ENCODE data around the gene NPM3. TPM values are rescaled to one million over a fixed set of nuclear protein-coding genes. Genes with fewer than 3 reads are reported as not detected.

NPM3 gene
- total RNA-seq, 1 experiment from 2014 or later: 260 TPM

GRCh38 chr10:101784558-101784957 is 1.3 kb upstream of the NPM3 start:
- ChIA-PET POLR2A (interaction anchor here (0.6 to 3.0 kb wide), 2 partner anchors 11 to 33 kb away, joined by 4 to 14 read pairs; partner anchors contain the start of gene OGA), CTCF (interaction anchor here (1.3 to 11.0 kb wide), 4 partner anchors 34 to 570 kb away, joined by 3 to 370 read pairs (median 35); partner anchors contain the start of gene OGA)
- Mint-ChIP-seq H3K36me3 (peaks cover 24% of the 10 kb centered on the region), H3K27me3 (ENCODE audit: low read depth) (no peaks in the 10 kb centered on the region), H3K4me1 (peaks cover 42% of the 10 kb centered on the region), H3K27ac (peak overlapping the region; percentile 92), H3K4me3 (peak overlapping the region; percentile 100), H3K9me3 (no peaks in the 10 kb centered on the region)
- TF ChIP-seq GRHL2 (CRISPR knock-in tag; IDR thresholded peaks at IDR 0.05; ENCODE audit: insufficient replicate concordance, severe bottlenecking): no peak
- TF ChIP-seq OVOL2 (CRISPR knock-in tag; IDR thresholded peaks at IDR 0.05; ENCODE audit: borderline replicate concordance): no peak
- no peak for TF ChIP-seq PRRX2 (CRISPR knock-in tag; IDR thresholded peaks at IDR 0.05)
- TF ChIP-seq IRF2 (CRISPR knock-in tag; IDR thresholded peaks at IDR 0.05; ENCODE audit: borderline replicate concordance, low read depth): no peak
- TF ChIP-seq SP1 (CRISPR knock-in tag; conservative IDR thresholded peaks at IDR 0.05): no peak
- TF ChIP-seq CTCF (IDR thresholded peaks at IDR 0.05): no peak
- TF ChIP-seq USF2 (CRISPR knock-in tag; IDR thresholded peaks at IDR 0.05): no peak
- no peak for TF ChIP-seq ELF4 (CRISPR knock-in tag; IDR thresholded peaks at IDR 0.05; ENCODE audit: low read depth)
- no peak for TF ChIP-seq ZNF671 (CRISPR knock-in tag; IDR thresholded peaks at IDR 0.05)
- TF ChIP-seq ERG (CRISPR knock-in tag; IDR thresholded peaks at IDR 0.05): no peak
- no peak for TF ChIP-seq ZBTB43 (CRISPR knock-in tag; IDR thresholded peaks at IDR 0.05)
- ATAC-seq (no peak), DNase-seq (ENCODE audit: low spot score) (no peak)

- DNase-seq (ENCODE audit: low spot score): no peak
- Mint-ChIP-seq H3K9me3 (no peaks in the 10 kb centered on the region), H3K4me3 (peak overlapping the region; percentile 100), H3K36me3 (peaks cover 20% of the 10 kb centered on the region), H3K4me1 (peaks cover 45% of the 10 kb centered on the region), H3K27me3 (ENCODE audit: low read depth) (peaks cover 4% of the 10 kb centered on the region), H3K27ac (peak overlapping the region; percentile 92)
- CTCF ChIA-PET: interaction anchor here (0.7 to 11.0 kb wide), 12 partner anchors 8 to 569 kb away, joined by 3 to 370 read pairs (median 6); partner anchors contain the start of genes KCNIP2 and OGA
- no peak for TF ChIP-seq TCF7 (CRISPR knock-in tag; IDR thresholded peaks at IDR 0.05; ENCODE audit: low read depth)
- no peak; the same call in 1 of the 2 replicates for TF ChIP-seq ATF1 (CRISPR knock-in tag; IDR thresholded peaks at IDR 0.05)
- TF ChIP-seq ELF4 (CRISPR knock-in tag; IDR thresholded peaks at IDR 0.05; ENCODE audit: low read depth): no peak
- TF ChIP-seq MYBL2 (CRISPR knock-in tag; IDR thresholded peaks at IDR 0.05): no peak
- TF ChIP-seq JAZF1 (CRISPR knock-in tag; IDR thresholded peaks at IDR 0.05): no peak
- no peak for TF ChIP-seq CBFB (CRISPR knock-in tag; IDR thresholded peaks at IDR 0.05; ENCODE audit: low read depth)
- 0 out of 2 replicates have a peak, but pooled peaks have one; percentile 22 for TF ChIP-seq ERG (CRISPR knock-in tag; IDR thresholded peaks at IDR 0.05)
- 0 out of 2 replicates have a peak, but pooled peaks have one; percentile 34 for TF ChIP-seq NFATC4 (CRISPR knock-in tag; IDR thresholded peaks at IDR 0.05)
- POLR2A ChIA-PET: interaction anchor here (0.9 to 3.0 kb wide), 4 partner anchors 10 to 181 kb away, joined by 3 to 14 read pairs (median 4); partner anchors contain the start of gene OGA
- ATAC-seq: no peak
Measured at GRCh38 chr10:101783736-101784118, 481 bp upstream of the NPM3 start.
